Mucosa of rectum (tissue), 2 donors: ENCODE data around the gene CCDC73.
"Not testable (repeated sequence)": the region's sequence is repeated elsewhere in the genome, so short reads cannot be mapped to it uniquely, and the experiment has no call there.

Experiments
- H3K27ac ChIP-seq, 2 donors: one replicate each; pipeline ENCODE4 v1.7.0; 2013; ENCODE audit warnings: inconsistent platforms in 2 of 2, low read depth in 2 of 2, low read length in 2 of 2
- H3K27me3 ChIP-seq, 2 donors: one replicate each; pipeline ENCODE4 v1.7.0; 2013; ENCODE audit warnings: low read length in 2 of 2; ENCODE audit not compliant: control insufficient read depth in 2 of 2, insufficient read depth in 2 of 2
- H3K36me3 ChIP-seq, 2 donors: one replicate each; pipeline ENCODE4 v1.7.0; 2013; ENCODE audit warnings: low read length in 2 of 2; ENCODE audit not compliant: control insufficient read depth in 2 of 2, insufficient read depth in 2 of 2
- H3K4me1 ChIP-seq, 2 donors: one replicate each; pipeline ENCODE4 v1.7.0; 2013; ENCODE audit warnings: low read length in 2 of 2, mild to moderate bottlenecking in 1 of 2; ENCODE audit not compliant: control insufficient read depth in 2 of 2, insufficient read depth in 2 of 2
- H3K4me3 ChIP-seq, 2 donors: one replicate each; pipeline ENCODE4 v1.7.0; 2013; ENCODE audit warnings: low read length in 2 of 2
- H3K9ac ChIP-seq, 2 donors: one replicate each; pipeline ENCODE4 v1.7.0; 2013; ENCODE audit warnings: low read length in 2 of 2, low read depth in 1 of 2, mild to moderate bottlenecking in 1 of 2
- H3K9me3 ChIP-seq, 2 donors: one replicate each; pipeline ENCODE4 v1.7.0; 2013; ENCODE audit warnings: low read length in 2 of 2; ENCODE audit not compliant: control insufficient read depth in 2 of 2
- donor health status: healthy.
- donor health status: Normal muscosa, but diverticular disease.

CCDC73 gene

DNA sequence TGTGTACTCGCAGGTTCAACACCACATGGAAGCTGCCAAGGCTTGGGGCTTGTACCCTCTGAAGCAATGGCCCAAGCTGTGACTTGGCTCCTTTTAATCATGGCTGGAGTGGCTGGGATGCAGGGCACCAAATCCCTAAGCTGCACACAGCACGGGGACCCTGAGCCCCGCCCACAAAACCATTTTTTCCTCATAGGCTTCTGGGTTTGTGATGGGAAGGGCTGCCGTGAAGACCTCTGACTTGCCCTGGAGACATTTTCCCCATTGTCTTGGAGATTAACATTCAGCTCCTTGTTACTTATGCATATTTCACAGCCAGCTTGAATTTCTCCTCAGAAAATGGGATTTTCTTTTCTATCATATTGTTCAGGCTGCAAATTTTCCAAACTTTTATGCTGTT is 185.6 kb downstream of the CCDC73 start:
- peaks cover 9 to 10% of the 10 kb centered on the region in 2 donors for H3K36me3 ChIP-seq
- not testable (repeated sequence) for H3K9me3 ChIP-seq, H3K4me1 ChIP-seq, H3K9ac ChIP-seq, H3K27ac ChIP-seq, H3K4me3 ChIP-seq, H3K27me3 ChIP-seq

DNA sequence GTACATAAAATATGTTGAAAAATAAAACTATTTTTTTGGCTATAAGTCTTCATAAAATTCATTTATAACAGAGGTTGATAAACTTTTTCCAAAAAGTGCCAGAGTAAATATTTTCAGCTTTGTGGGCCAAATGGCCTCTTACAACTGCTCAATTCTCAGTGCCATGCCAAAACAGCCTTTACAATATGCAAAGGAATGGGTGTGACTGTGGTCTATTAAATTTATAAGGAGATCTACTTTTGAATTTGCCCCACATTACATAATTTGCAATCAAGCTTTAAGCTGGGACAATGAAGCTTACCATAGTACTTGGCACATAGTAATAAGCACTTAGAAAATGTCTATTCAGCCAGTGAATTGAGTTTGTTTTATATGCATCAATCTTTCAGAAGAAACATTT is 188.2 kb downstream of the CCDC73 start:
- no peak overlapping the region for H3K4me3 ChIP-seq
- H3K36me3 ChIP-seq: peaks cover 21 to 31% of the 10 kb centered on the region in 2 donors
- H3K27me3 ChIP-seq: no peaks in the 10 kb centered on the region
- H3K27ac ChIP-seq: no peak overlapping the region
- no peak overlapping the region for H3K9ac ChIP-seq
- H3K4me1 ChIP-seq: no peaks in the 10 kb centered on the region
- no peaks in the 10 kb centered on the region for H3K9me3 ChIP-seq

DNA sequence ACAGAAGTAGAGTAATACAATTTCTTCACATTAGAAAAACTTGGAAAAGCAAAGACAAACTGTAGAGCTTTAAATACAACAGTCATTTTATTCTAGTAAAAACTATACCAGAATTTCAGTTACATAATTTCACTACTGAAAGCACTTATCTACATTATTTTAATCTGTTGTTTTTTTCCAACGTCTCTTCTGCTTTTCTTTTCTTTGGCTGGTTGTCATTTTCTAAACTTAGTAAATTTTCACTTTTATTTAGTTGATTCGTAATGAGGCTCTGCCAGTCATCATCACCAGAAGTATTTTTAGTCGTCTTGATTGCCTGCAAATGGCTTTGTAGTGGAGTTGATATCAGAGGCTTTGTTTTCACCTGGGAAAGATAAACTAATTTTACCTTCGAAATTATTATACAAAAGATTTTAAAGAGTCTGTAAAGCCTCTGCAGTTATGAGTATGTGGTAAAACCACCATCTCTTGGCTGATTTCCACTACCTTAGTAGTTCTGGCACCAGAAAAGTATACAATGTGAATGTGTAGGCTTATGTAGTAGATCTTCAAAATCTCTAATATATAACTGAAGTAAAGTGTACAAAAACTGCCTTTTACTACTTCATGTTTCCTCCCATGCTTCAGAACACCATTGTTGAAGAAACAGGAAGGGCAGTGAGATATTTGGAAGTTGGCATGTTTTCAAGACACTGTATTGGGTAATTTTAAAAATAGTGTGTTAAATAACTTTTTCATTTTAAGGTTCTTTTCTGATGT is 191.6 kb downstream of the CCDC73 start:
- Histone ChIP-seq H3K4me1 (no peaks in the 10 kb centered on the region), H3K27me3 (no peaks in the 10 kb centered on the region), H3K9ac (no peak overlapping the region), H3K27ac (no peak overlapping the region), H3K9me3 (no peaks in the 10 kb centered on the region), H3K36me3 (peaks cover 38 to 42% of the 10 kb centered on the region in 2 donors), H3K4me3 (no peak overlapping the region)

DNA sequence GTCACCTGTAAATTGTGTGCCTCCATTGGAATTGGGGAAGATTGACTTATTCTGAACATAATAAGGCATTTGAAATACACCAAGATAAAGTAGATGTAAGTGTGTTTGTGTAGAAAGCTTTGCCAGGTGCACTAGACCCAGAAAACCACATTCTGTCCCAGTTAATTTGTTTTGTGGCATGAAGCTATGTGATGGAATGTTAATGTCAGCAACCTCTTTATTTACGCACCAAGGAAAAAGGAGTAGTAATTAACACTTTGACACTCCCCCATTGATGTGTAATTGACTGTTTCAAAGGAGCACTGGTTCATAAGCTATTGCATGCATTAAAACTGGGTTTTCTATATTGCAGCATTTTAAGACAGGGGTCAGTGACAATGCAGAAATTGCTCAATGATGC is 196.5 kb downstream of the CCDC73 start:
- Histone ChIP-seq H3K4me1 (no peaks in the 10 kb centered on the region), H3K9ac (no peak overlapping the region), H3K36me3 (peaks cover 46 to 58% of the 10 kb centered on the region in 2 donors)

DNA sequence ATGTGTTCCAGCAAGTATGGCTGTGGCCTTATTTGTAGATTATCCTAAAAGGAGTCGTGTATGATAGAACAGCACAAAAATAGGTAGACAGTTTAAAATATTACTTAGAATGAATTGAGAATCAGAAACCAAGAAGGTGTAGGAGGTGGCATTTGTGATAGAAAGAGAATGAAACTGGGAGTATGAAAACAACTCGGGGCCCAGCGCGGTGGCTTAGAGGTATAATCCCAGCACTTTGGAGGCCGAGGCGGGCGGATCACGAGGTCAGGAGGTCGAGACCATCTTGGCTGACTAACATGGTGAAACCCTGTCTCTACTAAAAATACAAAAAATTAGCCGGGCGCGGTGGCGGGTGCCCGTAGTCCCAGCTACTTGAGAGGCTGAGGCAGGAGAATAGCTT is 198.3 kb downstream of the CCDC73 start:
- not testable (repeated sequence) for H3K9me3 ChIP-seq, H3K27me3 ChIP-seq, H3K9ac ChIP-seq, H3K4me3 ChIP-seq, H3K27ac ChIP-seq, H3K4me1 ChIP-seq
- peaks cover 54 to 58% of the 10 kb centered on the region in 2 donors for H3K36me3 ChIP-seq

More for the DNA sequence above, 196.5 kb downstream of the CCDC73 start:
- Histone ChIP-seq H3K9me3 (no peaks in the 10 kb centered on the region), H3K27me3 (no peaks in the 10 kb centered on the region), H3K4me3 (no peak overlapping the region), H3K27ac (no peak overlapping the region)

DNA sequence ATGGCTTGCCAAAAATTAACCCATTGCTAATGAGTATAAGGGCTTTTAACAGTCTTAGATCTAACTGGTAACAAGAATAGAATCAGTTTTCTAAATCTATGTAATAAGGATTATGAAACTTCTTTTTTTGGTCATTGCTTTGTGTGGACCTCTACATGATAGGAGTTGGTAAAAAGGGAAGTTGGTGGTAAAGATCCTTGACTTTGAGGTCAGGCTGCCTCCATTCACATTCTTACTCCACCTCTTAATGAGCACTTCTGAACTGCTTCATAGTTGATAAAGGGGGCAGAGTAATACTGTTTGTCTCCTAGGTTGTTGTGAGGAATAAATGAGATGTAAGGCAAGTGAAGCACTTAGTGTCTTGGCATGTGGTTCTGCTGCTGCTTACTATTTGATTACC is 200.2 kb downstream of the CCDC73 start:
- Histone ChIP-seq H3K36me3 (peaks cover 61 to 68% of the 10 kb centered on the region in 2 donors), H3K9ac (no peak overlapping the region)

DNA sequence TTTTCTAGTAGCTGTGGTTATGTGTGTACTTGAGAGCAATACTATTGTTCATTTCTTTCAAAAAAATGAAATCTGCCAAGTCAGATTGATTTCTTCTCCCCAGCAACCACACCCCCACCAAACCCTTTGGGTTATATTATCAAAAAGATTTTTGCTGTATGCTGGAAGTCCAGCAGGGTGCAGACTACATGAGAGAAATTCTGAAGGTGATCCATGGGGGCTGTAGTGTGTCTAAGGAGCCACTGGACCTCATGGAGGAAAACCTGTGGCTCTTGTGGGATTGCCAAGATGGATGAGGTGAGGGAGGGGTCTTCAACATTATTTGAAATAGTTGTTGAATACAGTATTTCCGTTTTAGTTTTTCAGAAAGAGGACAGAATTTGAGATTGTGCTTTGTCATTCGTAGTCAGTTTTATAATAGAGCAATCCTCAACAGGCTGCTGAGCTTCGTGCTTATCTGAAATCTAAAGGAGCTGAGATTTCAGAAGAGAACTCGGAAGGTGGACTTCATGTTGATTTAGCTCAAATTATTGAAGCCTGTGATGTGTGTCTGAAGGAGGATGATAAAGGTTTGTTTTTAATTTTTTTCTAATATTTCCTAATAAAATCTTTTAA is 207.8 kb downstream of the CCDC73 start:
- H3K36me3 ChIP-seq: peaks cover 22 to 31% of the 10 kb centered on the region in 2 donors
- no peaks in the 10 kb centered on the region for H3K9me3 ChIP-seq
- H3K9ac ChIP-seq: no peak overlapping the region
- no peak overlapping the region for H3K4me3 ChIP-seq
- H3K27me3 ChIP-seq: no peaks in the 10 kb centered on the region
- H3K27ac ChIP-seq: no peak overlapping the region
- peaks cover 9 to 12% of the 10 kb centered on the region in 2 donors for H3K4me1 ChIP-seq

More for the DNA sequence above, 200.2 kb downstream of the CCDC73 start:
- Histone ChIP-seq H3K27me3 (no peaks in the 10 kb centered on the region), H3K4me3 (no peak overlapping the region), H3K27ac (no peak overlapping the region), H3K9me3 (no peaks in the 10 kb centered on the region), H3K4me1 (no peaks in the 10 kb centered on the region)

DNA sequence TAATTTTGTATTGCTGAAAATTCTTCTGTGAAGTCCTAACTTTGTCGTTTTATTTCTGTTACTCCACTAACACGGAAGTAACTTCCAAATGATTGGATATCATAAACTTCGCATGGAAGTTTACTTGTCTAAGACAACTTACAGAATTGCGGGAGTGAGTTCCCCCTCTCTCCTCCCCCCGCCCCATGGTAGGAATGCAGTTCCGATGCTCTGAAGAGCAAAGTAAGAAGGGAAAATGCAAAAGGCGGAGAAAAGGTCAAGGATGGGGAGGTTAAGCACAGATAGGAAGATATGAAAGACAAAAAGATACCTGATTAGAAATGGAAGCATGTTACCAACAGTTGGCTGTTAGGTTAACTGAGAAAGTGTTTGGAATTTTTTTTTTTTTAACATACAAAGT is 209.5 kb downstream of the CCDC73 start:
- no peaks in the 10 kb centered on the region for H3K9me3 ChIP-seq
- peak overlapping the region; percentile 91 to 97 for H3K4me3 ChIP-seq
- no peaks in the 10 kb centered on the region for H3K27me3 ChIP-seq
- peaks cover 9 to 12% of the 10 kb centered on the region in 2 donors for H3K4me1 ChIP-seq
- H3K36me3 ChIP-seq: peaks cover 6 to 16% of the 10 kb centered on the region in 2 donors
- peak overlapping the region in 1 of 2 donors; percentile 89 for H3K9ac ChIP-seq
- no peak overlapping the region for H3K27ac ChIP-seq

DNA sequence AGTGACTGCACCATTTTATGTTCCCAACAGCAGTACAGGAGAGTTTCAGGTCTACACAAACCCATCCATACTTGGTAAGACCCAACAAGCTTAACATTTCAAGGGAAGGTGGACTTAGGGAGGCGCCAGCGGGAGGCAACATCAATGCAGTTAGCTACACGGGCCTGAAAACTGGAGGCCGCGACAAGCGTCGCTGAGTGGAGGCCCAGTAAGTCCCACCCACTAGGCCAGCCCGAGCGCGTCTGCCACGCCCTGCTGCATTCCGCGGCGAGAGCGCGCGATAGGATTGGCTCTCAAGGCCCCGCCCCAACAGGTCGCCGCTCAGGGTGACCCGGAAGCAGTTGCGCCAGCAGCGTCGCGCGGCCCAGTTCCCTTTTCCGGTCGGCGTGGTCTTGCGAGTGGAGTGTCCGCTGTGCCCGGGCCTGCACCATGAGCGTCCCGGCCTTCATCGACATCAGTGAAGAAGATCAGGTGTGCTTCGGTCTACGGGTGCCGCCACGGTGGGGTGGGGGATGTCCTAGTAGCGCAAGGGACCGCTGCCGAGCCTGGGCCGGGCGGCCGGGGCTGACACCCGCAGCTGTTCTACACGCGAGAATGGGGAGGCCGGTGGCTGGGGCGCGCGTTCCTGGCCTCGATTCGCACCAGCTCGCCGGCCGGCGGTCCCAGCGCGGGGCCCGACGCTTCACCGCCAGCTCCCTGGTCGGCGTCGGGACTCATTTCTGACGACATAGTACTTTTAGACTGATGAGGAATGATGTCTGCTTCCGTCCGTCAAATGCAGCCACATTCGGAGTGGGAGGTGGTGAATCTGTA is 210.8 kb downstream of the CCDC73 start, which contains the start of gene EIF3M:
EIF3M (plus strand) TSS at position 373 of the 813 bp plus-strand sequence; CDS start at position 430, 57 bp downstream.
- peak within 1 kb of the TSS; percentile 76 to 89 for H3K9ac ChIP-seq

DNA sequence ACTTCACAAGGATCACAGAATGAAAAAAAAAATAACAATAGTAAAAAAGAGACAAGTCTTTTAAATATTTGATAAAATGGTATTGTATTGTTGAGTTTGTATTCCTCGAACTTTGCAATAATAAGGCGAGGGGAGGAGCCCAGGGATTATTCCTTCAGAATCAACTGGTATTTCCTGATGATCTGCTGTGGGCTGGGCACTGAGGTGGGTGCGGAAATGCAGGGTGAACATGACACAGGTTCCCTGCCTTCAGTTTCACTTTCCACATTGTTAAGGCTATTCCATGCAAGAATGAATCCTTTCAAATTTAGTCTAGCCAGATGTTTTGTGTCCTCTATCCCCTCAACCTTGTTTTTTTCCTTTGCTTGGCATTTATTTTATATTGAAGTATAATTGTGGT is 212.9 kb downstream of the CCDC73 start:
- Histone ChIP-seq H3K27ac (no peak overlapping the region), H3K9me3 (no peaks in the 10 kb centered on the region), H3K4me3 (no peak overlapping the region), H3K4me1 (peaks cover 9 to 12% of the 10 kb centered on the region in 2 donors), H3K27me3 (no peaks in the 10 kb centered on the region), H3K36me3 (no peaks in the 10 kb centered on the region), H3K9ac (no peak overlapping the region)

More for the DNA sequence above, 210.8 kb downstream of the CCDC73 start, which contains the start of gene EIF3M:
- Histone ChIP-seq H3K4me3 (peak within 1 kb of the TSS; percentile 91 to 97), H3K27ac (peak within 1 kb of the TSS; percentile 83 to 86), H3K9me3 (no peaks in the 10 kb centered on the region), H3K4me1 (peaks cover 9 to 12% of the 10 kb centered on the region in 2 donors), H3K27me3 (no peaks in the 10 kb centered on the region), H3K36me3 (peaks cover 0 to 4% of the 10 kb centered on the region in 2 donors)
